Hepatocyte (in vitro differentiated cells): ENCODE measurements around the gene ANKRD35. TPM values are rescaled to one million over a fixed set of nuclear protein-coding genes. Genes with fewer than 3 reads are reported as not detected.

Experiments
- DNase-seq: peaks from one replicate; pipeline ENCODE4 v3.0.0-alpha.2; 2016; ENCODE audit warnings: low spot score
- H2AFZ ChIP-seq: fragments of 200-600 bp; sonication (generic); 2 replicates; pipeline ENCODE4 v1.6.0; 2016; ENCODE audit warnings: antibody characterized with exemption, mild to moderate bottlenecking
- H3K27ac ChIP-seq: fragments of 200-600 bp; sonication (generic); 2 replicates; pipeline ENCODE4 v1.5.1; 2016; ENCODE audit warnings: mild to moderate bottlenecking
- H3K27me3 ChIP-seq: fragments of 200-600 bp; sonication (generic); 2 replicates; pipeline ENCODE4 v1.6.1; 2016
- H3K36me3 ChIP-seq: fragments of 200-600 bp; sonication (generic); replicated peaks from 2 replicates; pipeline ENCODE4 v1.5.1; 2016; ENCODE audit warnings: low read depth; ENCODE audit not compliant: insufficient read depth
- H3K4me1 ChIP-seq: fragments of 200-600 bp; sonication (generic); 2 replicates; pipeline ENCODE4 v1.5.1; 2016; ENCODE audit warnings: mild to moderate bottlenecking, moderate library complexity; ENCODE audit not compliant: insufficient read depth
- H3K4me2 ChIP-seq: fragments of 200-600 bp; sonication (generic); 2 replicates; pipeline ENCODE4 v1.6.0; 2016
- H3K4me3 ChIP-seq: fragments of 200-600 bp; sonication (generic); 2 replicates; pipeline ENCODE4 v1.5.1; 2016; ENCODE audit warnings: mild to moderate bottlenecking
- H3K79me2 ChIP-seq: fragments of 200-600 bp; sonication (generic); 2 replicates; pipeline ENCODE4 v1.6.0; 2017; ENCODE audit warnings: mild to moderate bottlenecking
- H3K9me2 ChIP-seq: fragments of 200-600 bp; sonication (generic); replicated peaks from 2 replicates; pipeline ENCODE4 v1.6.0; 2017; ENCODE audit warnings: mild to moderate bottlenecking; ENCODE audit not compliant: insufficient read depth
- H3K9me3 ChIP-seq: fragments of 200-600 bp; sonication (generic); 2 replicates; pipeline ENCODE4 v1.5.1; 2016; ENCODE audit warnings: low read depth, mild to moderate bottlenecking
- H4K20me1 ChIP-seq: fragments of 200-600 bp; sonication (generic); 2 replicates; pipeline ENCODE4 v1.6.0; 2016; ENCODE audit warnings: mild to moderate bottlenecking; ENCODE audit not compliant: insufficient read depth, poor library complexity, severe bottlenecking
- CTCF ChIP-seq: fragments of 200-600 bp; sonication (generic); IDR thresholded peaks from 2 replicates; pipeline ENCODE4 v1.5.1; 2016; ENCODE audit warnings: antibody characterized with exemption, mild to moderate bottlenecking; ENCODE audit not compliant: poor library complexity
- EZH2 ChIP-seq: fragments of 200-600 bp; sonication (generic); IDR thresholded peaks from 2 replicates; pipeline ENCODE4 v1.6.1; 2016; ENCODE audit warnings: antibody characterized with exemption, mild to moderate bottlenecking, borderline replicate concordance
- EZH2phosphoT487 ChIP-seq: fragments of 200-600 bp; sonication (generic); IDR thresholded peaks from one replicate; pipeline ENCODE4 v1.6.1; 2018; ENCODE audit warnings: antibody characterized with exemption, mild to moderate bottlenecking, low read depth, moderate library complexity; ENCODE audit not compliant: unreplicated experiment, severe bottlenecking
- WGBS: methylation state at CpG from one replicate; pipeline ENCODE4 v1.1.6; 2016; ENCODE audit warnings: low lambda C conversion rate; ENCODE audit errors: missing lambda C conversion rate; 5-methylcytosine and 5-hydroxymethylcytosine counted together
- polyA plus RNA-seq: library from polyadenylated mRNA; unstranded; fragments of >200 nt; fragmentation: Nextera tagmentation; extraction: Ambion mirVana; gene quantifications from 2 replicates; pipeline ENCODE4 v1.2.1, GENCODE V29; 2016
- total RNA-seq: library from RNA; depleted of rRNA; stranded (reverse); fragments of >200 nt; gene quantifications from 2 replicates; pipeline ENCODE4 v1.2.3, GENCODE V29; 2014

Gene ANKRD35
- total and polyA plus RNA-seq, 2 experiments from 2014 or later = 0.43 to 2.2 TPM

GRCh38 chr1:145906954-145907753, 21.5 kb upstream of the ANKRD35 start:
- no peaks in the 10 kb centered on the region for H3K79me2 ChIP-seq
- no peak overlapping the region for H3K27ac ChIP-seq

GRCh38 chr1:145901312-145902021, 15.8 kb upstream of the ANKRD35 start:
- 96% methylated on average over 12 of the region's 12 CpGs for WGBS

More at GRCh38 chr1:145906954-145907753, 21.5 kb upstream of the ANKRD35 start:
- no peaks in the 10 kb centered on the region for H3K9me3 ChIP-seq
- H3K9me2 ChIP-seq = no peaks in the 10 kb centered on the region
- H4K20me1 ChIP-seq = no peaks in the 10 kb centered on the region
- no peak for DNase-seq
- H3K27me3 ChIP-seq = no peaks in the 10 kb centered on the region
- H2AFZ ChIP-seq = no peak overlapping the region
- H3K4me2 ChIP-seq = no peak overlapping the region
- TF ChIP-seq EZH2 = no peak
- TF ChIP-seq CTCF = no peak
- TF ChIP-seq EZH2phosphoT487 = no peak
- no peaks in the 10 kb centered on the region for H3K4me1 ChIP-seq
- WGBS = 75% methylated on average over 9 of the region's 10 CpGs
- no peak overlapping the region for H3K4me3 ChIP-seq
- H3K36me3 ChIP-seq = no peaks in the 10 kb centered on the region

GRCh38 chr1:145898756-145899155, 13.1 kb upstream of the ANKRD35 start:
- H3K27me3 ChIP-seq = no peaks in the 10 kb centered on the region
- no peak overlapping the region for H2AFZ ChIP-seq
- no peaks in the 10 kb centered on the region for H3K4me1 ChIP-seq
- no peak overlapping the region for H3K4me3 ChIP-seq
- H4K20me1 ChIP-seq = no peaks in the 10 kb centered on the region
- 87% methylated on average over 5 of the region's 5 CpGs for WGBS
- no peak for TF ChIP-seq CTCF
- no peak for TF ChIP-seq EZH2
- TF ChIP-seq EZH2phosphoT487 = no peak
- H3K79me2 ChIP-seq = no peaks in the 10 kb centered on the region
- H3K9me3 ChIP-seq = no peaks in the 10 kb centered on the region
- H3K27ac ChIP-seq = no peak overlapping the region
- H3K4me2 ChIP-seq = no peak overlapping the region
- H3K36me3 ChIP-seq = no peaks in the 10 kb centered on the region
- no peak for DNase-seq
- no peaks in the 10 kb centered on the region for H3K9me2 ChIP-seq

More at GRCh38 chr1:145901312-145902021, 15.8 kb upstream of the ANKRD35 start:
- no peak overlapping the region for H2AFZ ChIP-seq
- no peak overlapping the region for H3K4me2 ChIP-seq
- H3K4me3 ChIP-seq = no peak overlapping the region
- no peaks in the 10 kb centered on the region for H3K4me1 ChIP-seq
- no peaks in the 10 kb centered on the region for H3K79me2 ChIP-seq
- H3K9me2 ChIP-seq = no peaks in the 10 kb centered on the region
- no peaks in the 10 kb centered on the region for H3K27me3 ChIP-seq
- no peaks in the 10 kb centered on the region for H3K36me3 ChIP-seq
- no peaks in the 10 kb centered on the region for H4K20me1 ChIP-seq
- no peaks in the 10 kb centered on the region for H3K9me3 ChIP-seq
- DNase-seq = no peak
- no peak overlapping the region for H3K27ac ChIP-seq
- TF ChIP-seq EZH2phosphoT487 (no peak), CTCF (no peak), EZH2 (no peak)
